Measurements from ENCODE around the gene GPRIN3.

The GPRIN3 gene

GRCh38 chr4:89289312-89289711, 18.3 kb downstream of the GPRIN3 start:
- Histone ChIP-seq H3K4me3 (ENCODE audit: low read length) (no peak overlapping the region), H3K27me3 (replicated peaks; ENCODE audit: control insufficient read depth, insufficient read depth, low read length) (peaks cover 8% of the 10 kb centered on the region), H3K36me3 (ENCODE audit: control insufficient read depth, insufficient read depth, low read length, severe bottlenecking) (no peaks in the 10 kb centered on the region), H3K9ac (ENCODE audit: low read length) (no peak overlapping the region), H3K9me3 (ENCODE audit: control insufficient read depth, low read length) (peaks cover 8% of the 10 kb centered on the region), H3K4me1 (ENCODE audit: control insufficient read depth, insufficient read depth, low read length) (no peaks in the 10 kb centered on the region)
- DNase-seq (ENCODE audit: low read depth), result no peak

- H3K4me1 ChIP-seq (ENCODE audit: control insufficient read depth, insufficient read depth, low read length), result peaks cover 2% of the 10 kb centered on the region
- no peak for DNase-seq (ENCODE audit: low read depth)
- H3K9ac ChIP-seq (ENCODE audit: low read length), result no peak overlapping the region
- peaks cover 8% of the 10 kb centered on the region for H3K27me3 ChIP-seq (replicated peaks; ENCODE audit: control insufficient read depth, insufficient read depth, low read length)
- no peak overlapping the region for H3K4me3 ChIP-seq (ENCODE audit: low read length)
- peaks cover 8% of the 10 kb centered on the region for H3K9me3 ChIP-seq (ENCODE audit: control insufficient read depth, low read length)
- H3K36me3 ChIP-seq (ENCODE audit: control insufficient read depth, insufficient read depth, low read length, severe bottlenecking), result no peaks in the 10 kb centered on the region
Measured at GRCh38 chr4:89288430-89288829, 19.2 kb downstream of the GPRIN3 start.

GRCh38 chr4:89287945-89288344, 19.7 kb downstream of the GPRIN3 start:
- H3K36me3 ChIP-seq (ENCODE audit: control insufficient read depth, insufficient read depth, low read length, severe bottlenecking), result no peaks in the 10 kb centered on the region
- H3K27me3 ChIP-seq (replicated peaks; ENCODE audit: control insufficient read depth, insufficient read depth, low read length), result peaks cover 8% of the 10 kb centered on the region
- peaks cover 3% of the 10 kb centered on the region for H3K4me1 ChIP-seq (ENCODE audit: control insufficient read depth, insufficient read depth, low read length)
- H3K9me3 ChIP-seq (ENCODE audit: control insufficient read depth, low read length), result peaks cover 8% of the 10 kb centered on the region
- no peak overlapping the region for H3K4me3 ChIP-seq (ENCODE audit: low read length)
- DNase-seq (ENCODE audit: low read depth), result no peak
- no peak overlapping the region for H3K9ac ChIP-seq (ENCODE audit: low read length)

GRCh38 chr4:89285745-89286144, 21.9 kb downstream of the GPRIN3 start:
- Histone ChIP-seq H3K9ac (ENCODE audit: low read length) (no peak overlapping the region), H3K36me3 (ENCODE audit: control insufficient read depth, insufficient read depth, low read length, severe bottlenecking) (no peaks in the 10 kb centered on the region), H3K4me3 (ENCODE audit: low read length) (no peak overlapping the region), H3K4me1 (ENCODE audit: control insufficient read depth, insufficient read depth, low read length) (peaks cover 3% of the 10 kb centered on the region), H3K27me3 (replicated peaks; ENCODE audit: control insufficient read depth, insufficient read depth, low read length) (peaks cover 8% of the 10 kb centered on the region), H3K9me3 (ENCODE audit: control insufficient read depth, low read length) (no peaks in the 10 kb centered on the region)
- no peak for DNase-seq (ENCODE audit: low read depth)

GRCh38 chr4:89284828-89285227, 22.8 kb downstream of the GPRIN3 start:
- Histone ChIP-seq H3K4me1 (ENCODE audit: control insufficient read depth, insufficient read depth, low read length) (peaks cover 3% of the 10 kb centered on the region), H3K9ac (ENCODE audit: low read length) (no peak overlapping the region), H3K9me3 (ENCODE audit: control insufficient read depth, low read length) (no peaks in the 10 kb centered on the region), H3K36me3 (ENCODE audit: control insufficient read depth, insufficient read depth, low read length, severe bottlenecking) (no peaks in the 10 kb centered on the region), H3K27me3 (replicated peaks; ENCODE audit: control insufficient read depth, insufficient read depth, low read length) (no peaks in the 10 kb centered on the region), H3K4me3 (ENCODE audit: low read length) (no peak overlapping the region)
- no peak for DNase-seq (ENCODE audit: low read depth)

GRCh38 chr4:89284020-89284424, 23.6 kb downstream of the GPRIN3 start:
- H3K4me1 ChIP-seq (ENCODE audit: control insufficient read depth, insufficient read depth, low read length), result peaks cover 3% of the 10 kb centered on the region
- no peak overlapping the region for H3K4me3 ChIP-seq (ENCODE audit: low read length)
- no peaks in the 10 kb centered on the region for H3K9me3 ChIP-seq (ENCODE audit: control insufficient read depth, low read length)
- DNase-seq (ENCODE audit: low read depth), result no peak
- H3K9ac ChIP-seq (ENCODE audit: low read length), result no peak overlapping the region
- H3K36me3 ChIP-seq (ENCODE audit: control insufficient read depth, insufficient read depth, low read length, severe bottlenecking), result no peaks in the 10 kb centered on the region
- no peaks in the 10 kb centered on the region for H3K27me3 ChIP-seq (replicated peaks; ENCODE audit: control insufficient read depth, insufficient read depth, low read length)

GRCh38 chr4:89283226-89284009, 24.2 kb downstream of the GPRIN3 start:
- Histone ChIP-seq H3K4me1 (ENCODE audit: control insufficient read depth, insufficient read depth, low read length) (peaks cover 3% of the 10 kb centered on the region), H3K9me3 (ENCODE audit: control insufficient read depth, low read length) (no peaks in the 10 kb centered on the region), H3K27me3 (replicated peaks; ENCODE audit: control insufficient read depth, insufficient read depth, low read length) (no peaks in the 10 kb centered on the region), H3K36me3 (ENCODE audit: control insufficient read depth, insufficient read depth, low read length, severe bottlenecking) (no peaks in the 10 kb centered on the region), H3K9ac (ENCODE audit: low read length) (no peak overlapping the region), H3K4me3 (ENCODE audit: low read length) (no peak overlapping the region)
- peak; percentile 52 for DNase-seq (ENCODE audit: low read depth)

- no peaks in the 10 kb centered on the region for H3K36me3 ChIP-seq (ENCODE audit: control insufficient read depth, insufficient read depth, low read length, severe bottlenecking)
- peaks cover 3% of the 10 kb centered on the region for H3K4me1 ChIP-seq (ENCODE audit: control insufficient read depth, insufficient read depth, low read length)
- H3K9ac ChIP-seq (ENCODE audit: low read length), result no peak overlapping the region
- no peaks in the 10 kb centered on the region for H3K27me3 ChIP-seq (replicated peaks; ENCODE audit: control insufficient read depth, insufficient read depth, low read length)
- H3K9me3 ChIP-seq (ENCODE audit: control insufficient read depth, low read length), result no peaks in the 10 kb centered on the region
- DNase-seq (ENCODE audit: low read depth), result no peak
- H3K4me3 ChIP-seq (ENCODE audit: low read length), result no peak overlapping the region
Measured at GRCh38 chr4:89279385-89279784, 28.2 kb downstream of the GPRIN3 start.

GRCh38 chr4:89277412-89277811, 30.2 kb downstream of the GPRIN3 start:
- Histone ChIP-seq H3K9me3 (ENCODE audit: control insufficient read depth, low read length) (no peaks in the 10 kb centered on the region), H3K4me1 (ENCODE audit: control insufficient read depth, insufficient read depth, low read length) (no peaks in the 10 kb centered on the region), H3K9ac (ENCODE audit: low read length) (no peak overlapping the region), H3K4me3 (ENCODE audit: low read length) (no peak overlapping the region), H3K27me3 (replicated peaks; ENCODE audit: control insufficient read depth, insufficient read depth, low read length) (no peaks in the 10 kb centered on the region), H3K36me3 (ENCODE audit: control insufficient read depth, insufficient read depth, low read length, severe bottlenecking) (no peaks in the 10 kb centered on the region)
- DNase-seq (ENCODE audit: low read depth), result no peak

- Histone ChIP-seq H3K4me1 (ENCODE audit: control insufficient read depth, insufficient read depth, low read length) (no peaks in the 10 kb centered on the region), H3K4me3 (ENCODE audit: low read length) (no peak overlapping the region), H3K27me3 (replicated peaks; ENCODE audit: control insufficient read depth, insufficient read depth, low read length) (peaks cover 6% of the 10 kb centered on the region), H3K36me3 (ENCODE audit: control insufficient read depth, insufficient read depth, low read length, severe bottlenecking) (no peaks in the 10 kb centered on the region), H3K9ac (ENCODE audit: low read length) (no peak overlapping the region), H3K9me3 (ENCODE audit: control insufficient read depth, low read length) (no peaks in the 10 kb centered on the region)
- no peak for DNase-seq (ENCODE audit: low read depth)
Measured at GRCh38 chr4:89276296-89276695, 31.3 kb downstream of the GPRIN3 start.

GRCh38 chr4:89275587-89275986, 32.0 kb downstream of the GPRIN3 start:
- Histone ChIP-seq H3K4me3 (ENCODE audit: low read length) (no peak overlapping the region), H3K4me1 (ENCODE audit: control insufficient read depth, insufficient read depth, low read length) (no peaks in the 10 kb centered on the region), H3K27me3 (replicated peaks; ENCODE audit: control insufficient read depth, insufficient read depth, low read length) (peaks cover 6% of the 10 kb centered on the region), H3K36me3 (ENCODE audit: control insufficient read depth, insufficient read depth, low read length, severe bottlenecking) (no peaks in the 10 kb centered on the region), H3K9me3 (ENCODE audit: control insufficient read depth, low read length) (no peaks in the 10 kb centered on the region), H3K9ac (ENCODE audit: low read length) (no peak overlapping the region)
- DNase-seq (ENCODE audit: low read depth), result no peak

- Histone ChIP-seq H3K36me3 (ENCODE audit: control insufficient read depth, insufficient read depth, low read length, severe bottlenecking) (no peaks in the 10 kb centered on the region), H3K4me1 (ENCODE audit: control insufficient read depth, insufficient read depth, low read length) (no peaks in the 10 kb centered on the region), H3K27me3 (replicated peaks; ENCODE audit: control insufficient read depth, insufficient read depth, low read length) (peaks cover 6% of the 10 kb centered on the region), H3K4me3 (ENCODE audit: low read length) (no peak overlapping the region), H3K9ac (ENCODE audit: low read length) (no peak overlapping the region), H3K9me3 (ENCODE audit: control insufficient read depth, low read length) (no peaks in the 10 kb centered on the region)
- DNase-seq (ENCODE audit: low read depth), result no peak
Measured at GRCh38 chr4:89273741-89274141, 33.9 kb downstream of the GPRIN3 start.

Data from adipocyte (in vitro differentiated cells).